Endothelial cell of umbilical vein (primary cell): ENCODE data around the gene FIGNL2.

ENCODE experiments used
- CTCF ChIP-seq, 2 donors: IDR thresholded peaks; 1 replicate in 1 of 2; 2 replicates in 1 of 2; pipeline ENCODE4 v1.5.1; 2011; ENCODE audit warnings: low read length in 2 of 2, mild to moderate bottlenecking in 2 of 2, moderate library complexity in 2 of 2, control low read depth in 1 of 2, inconsistent platforms in 1 of 2, low read depth in 1 of 2; ENCODE audit not compliant: insufficient read depth in 1 of 2; ENCODE audit errors: extremely low read depth in 1 of 2
- EZH2 ChIP-seq: IDR thresholded peaks from 2 replicates; pipeline ENCODE4 v1.6.1; 2012; ENCODE audit warnings: borderline replicate concordance, low read depth, mild to moderate bottlenecking, moderate library complexity, low read length, inconsistent platforms; ENCODE audit not compliant: severe bottlenecking
- FOS ChIP-seq: IDR thresholded peaks from 2 replicates; pipeline ENCODE4 v1.6.1; 2011; ENCODE audit warnings: mild to moderate bottlenecking, low read length, moderate library complexity, borderline replicate concordance; ENCODE audit not compliant: insufficient read depth
- JUN ChIP-seq: IDR thresholded peaks from 2 replicates; pipeline ENCODE4 v1.6.1; 2011; ENCODE audit warnings: borderline replicate concordance, low read depth; ENCODE audit not compliant: insufficient read length, insufficient read depth
- MYC ChIP-seq: IDR thresholded peaks from one replicate; pipeline ENCODE4 v1.6.1; 2011; ENCODE audit warnings: mild to moderate bottlenecking, low read depth, low read length
- POLR2A ChIP-seq: IDR thresholded peaks from 2 replicates; pipeline ENCODE4 v1.6.1; 2012; ENCODE audit warnings: low read depth, mild to moderate bottlenecking, control low read depth, low read length
- POLR2AphosphoS5 ChIP-seq: IDR thresholded peaks from 2 replicates; pipeline ENCODE4 v1.6.1; 2012; ENCODE audit warnings: low read depth, mild to moderate bottlenecking, control low read depth, low read length, moderate library complexity; ENCODE audit not compliant: insufficient read depth
- TF ChIP-seq, protein P1 (sequence below): IDR thresholded peaks from 2 replicates; pipeline ENCODE4 v1.6.1; 2011; ENCODE audit not compliant: insufficient read depth, insufficient read length

GRCh38 chr12:51883998-51884675, 35.6 kb upstream of the FIGNL2 start:
- TF ChIP-seq CTCF (IDR thresholded peaks at IDR 0.05; ENCODE audit: extremely low read depth in 1 of 2, insufficient read depth in 1 of 2, low read depth in 1 of 2, low read length in 2 of 2) (no peak), POLR2AphosphoS5 (no peak), JUN (no peak), POLR2A (no peak), EZH2 (no peak), MYC (no peak), FOS (no peak)
- TF ChIP-seq, protein P1, sequence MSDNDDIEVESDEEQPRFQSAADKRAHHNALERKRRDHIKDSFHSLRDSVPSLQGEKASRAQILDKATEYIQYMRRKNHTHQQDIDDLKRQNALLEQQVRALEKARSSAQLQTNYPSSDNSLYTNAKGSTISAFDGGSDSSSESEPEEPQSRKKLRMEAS: no peak
